Loucy (cell line): ENCODE data around the gene CTBP2.

Source experiments
- H2AFZ ChIP-seq: fragments of 200-600 bp; sonication (generic); 2 replicates; pipeline ENCODE4 v1.6.0; 2016; ENCODE audit warnings: antibody characterized with exemption, mild to moderate bottlenecking, low read length, moderate library complexity
- H3F3A ChIP-seq: fragments of 200-600 bp; 2 replicates; pipeline ENCODE4 v1.6.0; 2016; ENCODE audit warnings: antibody characterized with exemption, low read depth, mild to moderate bottlenecking
- H3K27me3 ChIP-seq: fragments of 200-600 bp; sonication (generic); 2 replicates; pipeline ENCODE4 v1.6.1; 2014; ENCODE audit warnings: low read length, mild to moderate bottlenecking; ENCODE audit not compliant: insufficient read depth, poor library complexity, severe bottlenecking
- H3K36me3 ChIP-seq: fragments of 200-600 bp; sonication (generic); 2 replicates; pipeline ENCODE4 v1.6.1; 2016; ENCODE audit warnings: low read length; ENCODE audit not compliant: insufficient read depth
- H3K4me1 ChIP-seq: fragments of 200-600 bp; sonication (generic); 2 replicates; pipeline ENCODE4 v1.5.1; 2014; ENCODE audit warnings: low read length, mild to moderate bottlenecking; ENCODE audit not compliant: insufficient read depth, poor library complexity, severe bottlenecking
- H3K4me2 ChIP-seq: fragments of 200-600 bp; sonication (generic); 2 replicates; pipeline ENCODE4 v1.6.0; 2014; ENCODE audit warnings: antibody characterized with exemption, low read length, low read depth, mild to moderate bottlenecking; ENCODE audit not compliant: poor library complexity, severe bottlenecking
- H3K4me3 ChIP-seq: fragments of 200-600 bp; sonication (generic); 2 replicates; pipeline ENCODE4 v1.5.1; 2014; ENCODE audit warnings: low read length, mild to moderate bottlenecking, mixed read lengths; ENCODE audit not compliant: poor library complexity, severe bottlenecking
- H3K79me2 ChIP-seq: fragments of 200-600 bp; sonication (generic); 2 replicates; pipeline ENCODE4 v1.6.1; 2014; ENCODE audit warnings: low read length; ENCODE audit not compliant: insufficient read depth
- H3K9ac ChIP-seq: fragments of 200-600 bp; sonication (generic); 2 replicates; pipeline ENCODE4 v1.6.0; 2014; ENCODE audit warnings: mild to moderate bottlenecking, low read depth, low read length, moderate library complexity; ENCODE audit not compliant: poor library complexity, severe bottlenecking
- H3K9me2 ChIP-seq: fragments of 200-600 bp; sonication (generic); replicated peaks from 2 replicates; pipeline ENCODE4 v1.6.1; 2016; ENCODE audit warnings: low read depth, low read length, mixed read lengths
- H3K9me3 ChIP-seq: fragments of 200-600 bp; sonication (generic); 2 replicates; pipeline ENCODE4 v1.6.1; 2014; ENCODE audit warnings: mild to moderate bottlenecking, antibody characterized with exemption, low read length, low read depth; ENCODE audit not compliant: insufficient read depth
- H4K20me1 ChIP-seq: fragments of 200-600 bp; sonication (generic); 2 replicates; pipeline ENCODE4 v1.6.0; 2014; ENCODE audit warnings: antibody characterized with exemption, low read length, mild to moderate bottlenecking; ENCODE audit not compliant: insufficient read depth, poor library complexity, severe bottlenecking
- EZH2phosphoT487 ChIP-seq: fragments of 200-600 bp; IDR thresholded peaks from 2 replicates; pipeline ENCODE4 v1.6.1; 2018; ENCODE audit warnings: antibody characterized with exemption, mild to moderate bottlenecking, moderate library complexity, borderline replicate concordance
- TF ChIP-seq, protein P1 (sequence below): fragments of 200-600 bp; sonication (generic); conservative IDR thresholded peaks from 2 replicates; pipeline ENCODE4 v1.5.1; 2014; ENCODE audit warnings: mild to moderate bottlenecking, antibody characterized with exemption, low read length

CTBP2 gene

DNA sequence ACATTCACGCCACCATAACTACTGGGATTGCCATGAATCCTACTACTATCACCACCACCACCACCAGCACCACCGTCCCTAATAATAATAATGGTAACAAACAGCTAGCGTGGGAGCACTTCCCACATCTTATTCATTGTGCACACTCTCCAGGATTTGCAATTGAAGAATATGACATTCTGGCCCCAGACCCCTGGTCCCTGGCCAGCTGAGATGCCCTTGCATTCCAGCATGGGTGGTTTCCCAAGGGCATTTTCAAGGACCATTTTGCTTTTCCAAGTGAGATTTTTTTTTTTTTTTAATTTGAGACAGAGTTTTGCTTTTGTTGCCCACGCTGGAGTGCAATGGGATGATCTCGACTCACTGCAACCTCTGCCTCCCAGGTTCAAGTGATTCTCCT is 14.7 kb downstream of the CTBP2 start:
- no peak overlapping the region for H3K4me2 ChIP-seq
- no peak overlapping the region for H3K9ac ChIP-seq
- TF ChIP-seq, protein P1, sequence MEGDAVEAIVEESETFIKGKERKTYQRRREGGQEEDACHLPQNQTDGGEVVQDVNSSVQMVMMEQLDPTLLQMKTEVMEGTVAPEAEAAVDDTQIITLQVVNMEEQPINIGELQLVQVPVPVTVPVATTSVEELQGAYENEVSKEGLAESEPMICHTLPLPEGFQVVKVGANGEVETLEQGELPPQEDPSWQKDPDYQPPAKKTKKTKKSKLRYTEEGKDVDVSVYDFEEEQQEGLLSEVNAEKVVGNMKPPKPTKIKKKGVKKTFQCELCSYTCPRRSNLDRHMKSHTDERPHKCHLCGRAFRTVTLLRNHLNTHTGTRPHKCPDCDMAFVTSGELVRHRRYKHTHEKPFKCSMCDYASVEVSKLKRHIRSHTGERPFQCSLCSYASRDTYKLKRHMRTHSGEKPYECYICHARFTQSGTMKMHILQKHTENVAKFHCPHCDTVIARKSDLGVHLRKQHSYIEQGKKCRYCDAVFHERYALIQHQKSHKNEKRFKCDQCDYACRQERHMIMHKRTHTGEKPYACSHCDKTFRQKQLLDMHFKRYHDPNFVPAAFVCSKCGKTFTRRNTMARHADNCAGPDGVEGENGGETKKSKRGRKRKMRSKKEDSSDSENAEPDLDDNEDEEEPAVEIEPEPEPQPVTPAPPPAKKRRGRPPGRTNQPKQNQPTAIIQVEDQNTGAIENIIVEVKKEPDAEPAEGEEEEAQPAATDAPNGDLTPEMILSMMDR, result no peak
- TF ChIP-seq EZH2phosphoT487, result no peak
- no peaks in the 10 kb centered on the region for H3K4me1 ChIP-seq
- no peaks in the 10 kb centered on the region for H3K9me2 ChIP-seq
- H3K9me3 ChIP-seq, result no peaks in the 10 kb centered on the region; the same call in 1 of the 2 replicates
- no peaks in the 10 kb centered on the region for H4K20me1 ChIP-seq
- H3K27me3 ChIP-seq, result no peaks in the 10 kb centered on the region
- no peaks in the 10 kb centered on the region for H3K36me3 ChIP-seq
- no peaks in the 10 kb centered on the region for H3K79me2 ChIP-seq
- H3K4me3 ChIP-seq, result no peak overlapping the region
- H3F3A ChIP-seq, result no peaks in the 10 kb centered on the region
- no peak overlapping the region for H2AFZ ChIP-seq

DNA sequence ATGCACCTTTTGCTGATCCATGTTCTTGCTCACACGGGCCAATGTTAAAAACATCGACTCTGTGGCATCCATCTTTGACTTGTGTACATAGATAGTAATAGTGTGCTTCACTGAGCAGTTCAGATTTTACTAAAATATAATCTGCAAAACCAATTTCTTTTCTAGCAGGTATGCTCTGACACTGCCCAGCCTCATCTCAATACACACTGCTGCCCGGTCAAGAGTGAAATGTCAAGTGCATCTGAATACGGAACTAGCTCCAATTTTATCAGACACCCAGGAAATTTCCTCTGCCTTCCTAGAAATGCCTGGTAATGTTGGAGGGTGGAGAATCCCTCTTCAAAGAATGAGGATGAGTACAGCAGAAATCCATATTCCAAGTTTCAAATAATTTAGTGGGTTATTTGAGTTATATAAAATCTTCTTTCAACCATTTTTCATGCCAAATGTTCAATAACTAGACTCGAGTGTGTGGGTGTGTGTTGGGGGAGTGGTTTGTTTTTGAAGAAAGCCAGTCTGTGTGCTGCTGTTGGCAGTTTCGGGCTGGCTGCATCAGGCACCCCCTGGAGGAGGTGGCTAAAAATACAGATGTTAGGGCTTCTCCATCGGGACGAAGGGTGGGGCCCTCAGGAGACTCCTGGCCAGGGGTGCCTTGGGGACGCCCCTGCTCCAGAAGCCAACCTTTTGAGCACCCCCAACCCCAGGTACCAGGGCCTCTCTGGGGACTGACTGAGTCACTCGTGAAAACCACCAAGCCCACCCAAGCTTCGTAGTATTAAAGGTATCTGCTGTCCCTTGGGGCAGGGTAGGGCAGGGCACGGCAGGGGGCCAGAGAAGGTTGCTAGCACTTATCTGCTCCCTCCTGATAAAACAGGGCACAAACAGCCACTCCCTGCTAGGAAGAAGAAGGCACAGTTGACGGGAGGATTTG is 15.4 kb downstream of the CTBP2 start:
- Histone ChIP-seq H3K79me2 (no peaks in the 10 kb centered on the region), H3K9me2 (no peaks in the 10 kb centered on the region), H3K9ac (no peak overlapping the region), H4K20me1 (no peaks in the 10 kb centered on the region), H3K4me2 (no peak overlapping the region), H3K4me1 (no peaks in the 10 kb centered on the region), H3K9me3 (no peaks in the 10 kb centered on the region; the same call in 1 of the 2 replicates), H2AFZ (no peak overlapping the region), H3K4me3 (no peak overlapping the region), H3K36me3 (no peaks in the 10 kb centered on the region), H3F3A (no peaks in the 10 kb centered on the region), H3K27me3 (no peaks in the 10 kb centered on the region)
- no peak for TF ChIP-seq EZH2phosphoT487
- TF ChIP-seq, protein P1, result no peak

DNA sequence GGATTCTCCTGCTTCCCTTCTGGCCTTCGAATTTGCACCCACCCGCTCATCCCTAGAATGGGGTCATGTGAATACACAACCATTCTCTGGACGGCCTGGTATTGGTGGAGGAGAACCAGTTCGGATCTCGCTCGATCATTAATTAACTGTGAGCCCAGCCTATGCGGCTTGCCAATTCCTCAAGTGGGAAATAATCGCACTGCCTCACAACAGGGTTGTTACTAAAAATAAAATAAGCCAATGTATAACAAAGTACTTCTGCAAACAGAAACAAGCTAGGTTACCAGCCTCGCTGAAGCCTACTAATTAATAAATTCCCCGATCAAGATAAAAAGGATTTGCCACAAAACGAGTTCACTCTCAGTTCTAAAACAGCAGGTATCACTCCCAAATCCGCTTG is 16.2 kb downstream of the CTBP2 start:
- Histone ChIP-seq H3F3A (no peaks in the 10 kb centered on the region), H3K4me1 (no peaks in the 10 kb centered on the region), H4K20me1 (no peaks in the 10 kb centered on the region), H3K9me2 (no peaks in the 10 kb centered on the region), H3K79me2 (no peaks in the 10 kb centered on the region), H3K27me3 (no peaks in the 10 kb centered on the region), H3K9me3 (no peaks in the 10 kb centered on the region; the same call in 1 of the 2 replicates), H3K4me3 (no peak overlapping the region), H3K4me2 (no peak overlapping the region), H3K9ac (no peak overlapping the region), H3K36me3 (no peaks in the 10 kb centered on the region), H2AFZ (no peak overlapping the region)
- TF ChIP-seq EZH2phosphoT487, result no peak
- TF ChIP-seq, protein P1, result no peak
